Colonic mucosa (tissue), 4 donors: ENCODE measurements around the gene AHCY. TPM values are rescaled to one million over a fixed set of nuclear protein-coding genes. Genes with fewer than 3 reads are reported as not detected.
"Not testable (repeated sequence)": the region's sequence is repeated elsewhere in the genome, so short reads cannot be mapped to it uniquely, and the experiment has no call there.

Experiments
- DNase-seq: peaks from one replicate; pipeline ENCODE4 v3.0.0-alpha.2; 2020
- H3K27ac ChIP-seq: fragments of 200-600 bp; one replicate; pipeline ENCODE4 v1.8.0; 2021
- H3K27me3 ChIP-seq: fragments of 200-600 bp; one replicate; pipeline ENCODE4 v1.8.0; 2021
- H3K36me3 ChIP-seq: fragments of 200-600 bp; one replicate; pipeline ENCODE4 v1.8.0; 2021
- H3K4me1 ChIP-seq: fragments of 200-600 bp; one replicate; pipeline ENCODE4 v1.8.0; 2021; ENCODE audit warnings: mild to moderate bottlenecking
- H3K4me3 ChIP-seq: fragments of 200-600 bp; one replicate; pipeline ENCODE4 v1.8.0; 2021
- H3K9ac ChIP-seq, 2 donors: one replicate each; pipeline ENCODE4 v1.7.0; 2013; ENCODE audit warnings: control low read depth in 2 of 2, low read depth in 2 of 2, low read length in 2 of 2
- H3K9me3 ChIP-seq: fragments of 200-600 bp; one replicate; pipeline ENCODE4 v1.8.0; 2021
- CTCF ChIP-seq: fragments of 200-600 bp; IDR thresholded peaks from one replicate; pipeline ENCODE4 v1.8.0; 2022; ENCODE audit warnings: antibody characterized with exemption, mild to moderate bottlenecking
- intact Hi-C: fragments of 100-400 bp; cut with DNase I; formaldehyde crosslinking; loops from one replicate; pipeline ENCODE4 v1.14.1; 2022
- total RNA-seq, 2 donors: library from RNA; stranded (reverse); fragmentation: NEBNext Ultra II Directional in 1 of 2; extraction: Animal tissue kit (Norgen Biotek cat#: 25700) in 1 of 2; gene quantifications; one replicate each; pipeline ENCODE4 v1.2.1, GENCODE V29; 2021
- donor health status: healthy.
- donor health status: DM: no; HTN: no; CAD: no.
- donor health status: DM: no; HTN: no; CAD: no.

Gene AHCY
- total RNA-seq, 2 donors from 2014 or later = 79.4 to 192 TPM

- Histone ChIP-seq H3K27me3 (no peaks in the 10 kb centered on the region), H3K27ac (no peak overlapping the region), H3K9me3 (no peaks in the 10 kb centered on the region), H3K36me3 (peaks cover 9% of the 10 kb centered on the region), H3K4me3 (no peak overlapping the region), H3K4me1 (no peaks in the 10 kb centered on the region), H3K9ac (no peak overlapping the region)
- intact Hi-C loops = no loop called here
- DNase-seq = no peak
- no peak for TF ChIP-seq CTCF
These were observed 9.6 kb downstream of the AHCY start for GRCh38 chr20:34293589-34293988.

GRCh38 chr20:34293119-34293518, 10.0 kb downstream of the AHCY start:
- Histone ChIP-seq H3K4me1 (no peaks in the 10 kb centered on the region), H3K27me3 (no peaks in the 10 kb centered on the region), H3K9me3 (no peaks in the 10 kb centered on the region), H3K27ac (no peak overlapping the region), H3K9ac (no peak overlapping the region), H3K4me3 (no peak overlapping the region), H3K36me3 (peaks cover 9% of the 10 kb centered on the region)
- no peak for DNase-seq
- TF ChIP-seq CTCF = no peak
- intact Hi-C loops = no loop called here

GRCh38 chr20:34292496-34292895, 10.7 kb downstream of the AHCY start:
- H3K27me3 ChIP-seq = no peaks in the 10 kb centered on the region
- H3K4me3 ChIP-seq = no peak overlapping the region
- H3K27ac ChIP-seq = no peak overlapping the region
- intact Hi-C loops = no loop called here
- H3K9me3 ChIP-seq = no peaks in the 10 kb centered on the region
- TF ChIP-seq CTCF = no peak
- no peak overlapping the region for H3K9ac ChIP-seq
- DNase-seq = no peak
- no peaks in the 10 kb centered on the region for H3K4me1 ChIP-seq
- peaks cover 9% of the 10 kb centered on the region for H3K36me3 ChIP-seq

- H3K27me3 ChIP-seq = no peaks in the 10 kb centered on the region
- no peak overlapping the region for H3K9ac ChIP-seq
- intact Hi-C loops = no loop called here
- H3K9me3 ChIP-seq = no peaks in the 10 kb centered on the region
- H3K36me3 ChIP-seq = peaks cover 9% of the 10 kb centered on the region
- H3K4me3 ChIP-seq = no peak overlapping the region
- no peaks in the 10 kb centered on the region for H3K4me1 ChIP-seq
- H3K27ac ChIP-seq = no peak overlapping the region
- no peak for DNase-seq
- TF ChIP-seq CTCF = no peak
These were observed 12.7 kb downstream of the AHCY start for GRCh38 chr20:34290471-34290870.

- intact Hi-C loops = not testable (repeated sequence)
These were observed 15.7 kb downstream of the AHCY start for GRCh38 chr20:34287500-34287899.

GRCh38 chr20:34285450-34285849, 17.7 kb downstream of the AHCY start:
- H3K36me3 ChIP-seq = peaks cover 6% of the 10 kb centered on the region

More at GRCh38 chr20:34287500-34287899, 15.7 kb downstream of the AHCY start:
- not testable (repeated sequence) for H3K9me3 ChIP-seq, H3K27ac ChIP-seq, DNase-seq, H3K4me3 ChIP-seq, H3K4me1 ChIP-seq, H3K9ac ChIP-seq, H3K27me3 ChIP-seq
- H3K36me3 ChIP-seq = peaks cover 14% of the 10 kb centered on the region

More at GRCh38 chr20:34285450-34285849, 17.7 kb downstream of the AHCY start:
- H3K9me3 ChIP-seq = no peaks in the 10 kb centered on the region
- H3K4me1 ChIP-seq = no peaks in the 10 kb centered on the region
- no peak for DNase-seq
- no peak overlapping the region for H3K27ac ChIP-seq
- no peaks in the 10 kb centered on the region for H3K27me3 ChIP-seq
- H3K9ac ChIP-seq = no peak overlapping the region
- TF ChIP-seq CTCF = no peak
- no peak overlapping the region for H3K4me3 ChIP-seq
- intact Hi-C loops = no loop called here
